HepG2 (cell line): ENCODE results near the gene TXNRD2. TPM values are rescaled to one million over a fixed set of nuclear protein-coding genes. Genes with fewer than 3 reads are reported as not detected.

Experiments
- CHCHD3 ChIP-seq: sonication (generic); formaldehyde crosslinking; IDR thresholded peaks from 2 replicates; pipeline ENCODE4 v1.8.0; 2022; ENCODE audit warnings: mild to moderate bottlenecking, missing genetic modification reagents, moderate library complexity
- CTCF ChIP-seq: sonication (generic); formaldehyde crosslinking; IDR thresholded peaks from 2 replicates; pipeline ENCODE4 v1.5.0; 2020; ENCODE audit warnings: mild to moderate bottlenecking, missing genetic modification reagents, moderate library complexity
- FOSL2 ChIP-seq: sonication (generic); formaldehyde crosslinking; IDR thresholded peaks from 2 replicates; pipeline ENCODE4 v1.4.0; 2020; ENCODE audit warnings: missing genetic modification reagents
- FOXA1 ChIP-seq, 2 experiments: fragments of 450-650 bp in 1 of 2; sonication (generic) in 1 of 2; formaldehyde crosslinking in 1 of 2; IDR thresholded peaks; 2 replicates each; pipeline versions ENCODE4 v1.4.0 to v1.6.1; 2016 to 2020; ENCODE audit warnings: missing genetic modification reagents in 1 of 2
- GLMP ChIP-seq: sonication (generic); formaldehyde crosslinking; IDR thresholded peaks from 2 replicates; pipeline ENCODE4 v1.9.0; 2021; ENCODE audit warnings: missing genetic modification reagents, mild to moderate bottlenecking, borderline replicate concordance
- KAT7 ChIP-seq: IDR thresholded peaks from 2 replicates; pipeline ENCODE4 v1.6.1; 2018; ENCODE audit warnings: borderline replicate concordance, missing compliant biosample characterization
- KDM5A ChIP-seq: fragments of 200-600 bp; sonication (generic); IDR thresholded peaks from 2 replicates; pipeline ENCODE4 v1.7.0; 2018; ENCODE audit warnings: antibody characterized with exemption, mild to moderate bottlenecking, low read length, borderline replicate concordance
- MBNL3 ChIP-seq: fragments of 250-450 bp; sonication (Bioruptor Pico); conservative IDR thresholded peaks from 2 replicates; pipeline ENCODE4 v1.8.0; 2022; ENCODE audit warnings: mild to moderate bottlenecking, inconsistent platforms
- NFE2L2 ChIP-seq: fragments of 150-350 bp; IDR thresholded peaks from 2 replicates; pipeline ENCODE4 v1.6.1; 2014; ENCODE audit warnings: low read length
- POLR2A ChIP-seq, 2 experiments: IDR thresholded peaks; 2 replicates each; pipeline ENCODE4 v1.6.1; 2011; ENCODE audit warnings: low read depth in 2 of 2, low read length in 2 of 2, mild to moderate bottlenecking in 1 of 2, moderate library complexity in 1 of 2; ENCODE audit not compliant: insufficient read depth in 1 of 2
- SP4 ChIP-seq: sonication (generic); formaldehyde crosslinking; IDR thresholded peaks from 2 replicates; pipeline ENCODE4 v1.8.1; 2023; ENCODE audit warnings: mild to moderate bottlenecking, missing genetic modification reagents
- SRSF9 ChIP-seq: fragments of 200-400 bp; formaldehyde crosslinking; IDR thresholded peaks from 2 replicates; pipeline ENCODE4 v1.6.1; 2018; ENCODE audit warnings: borderline replicate concordance, mild to moderate bottlenecking, low read depth, low read length; ENCODE audit not compliant: insufficient read depth, poor library complexity, severe bottlenecking
- ZBTB21 ChIP-seq: sonication (generic); formaldehyde crosslinking; IDR thresholded peaks from 2 replicates; pipeline ENCODE4 v1.4.0; 2020; ENCODE audit warnings: missing genetic modification reagents
- ZBTB38 ChIP-seq: sonication (generic); formaldehyde crosslinking; IDR thresholded peaks from 2 replicates; pipeline ENCODE4 v1.5.1; 2020; ENCODE audit warnings: mild to moderate bottlenecking, missing genetic modification reagents
- ZFP36 ChIP-seq: fragments of 150-350 bp; IDR thresholded peaks from 2 replicates; pipeline ENCODE4 v1.6.1; 2018; ENCODE audit warnings: borderline replicate concordance, low read length, low read depth; ENCODE audit not compliant: partially characterized antibody
- ZNF3 ChIP-seq: IDR thresholded peaks from 2 replicates; pipeline ENCODE4 v1.7.0; 2017; ENCODE audit warnings: inconsistent platforms
- ZNF317 ChIP-seq: sonication (generic); formaldehyde crosslinking; IDR thresholded peaks from 2 replicates; pipeline ENCODE4 v1.5.0; 2020; ENCODE audit warnings: mild to moderate bottlenecking, missing genetic modification reagents
- ZNF414 ChIP-seq: sonication (generic); formaldehyde crosslinking; IDR thresholded peaks from 2 replicates; pipeline ENCODE4 v1.5.0; 2020; ENCODE audit warnings: missing genetic modification reagents
- ZNF431 ChIP-seq: sonication (generic); formaldehyde crosslinking; IDR thresholded peaks from 2 replicates; pipeline ENCODE4 v1.9.0; 2022; ENCODE audit warnings: missing genetic modification reagents, low read depth, mild to moderate bottlenecking, borderline replicate concordance
- ZNF7 ChIP-seq: IDR thresholded peaks from 2 replicates; pipeline ENCODE4 v1.6.1; 2016; ENCODE audit warnings: missing biosample characterization, missing genetic modification reagents
- ZNF780A ChIP-seq: sonication (generic); formaldehyde crosslinking; IDR thresholded peaks from 2 replicates; pipeline ENCODE4 v1.8.0; 2022; ENCODE audit warnings: mild to moderate bottlenecking, missing genetic modification reagents, moderate library complexity
- ZNF839 ChIP-seq: sonication (generic); formaldehyde crosslinking; IDR thresholded peaks from 2 replicates; pipeline ENCODE4 v1.4.0; 2020; ENCODE audit warnings: missing genetic modification reagents, mild to moderate bottlenecking, borderline replicate concordance
- polyA plus RNA-seq, 8 experiments: library from polyadenylated mRNA; depleted of rRNA in 3 of 8; stranded (reverse) in 7 of 8; unstranded in 1 of 8; fragments of >200 nt; fragmentation: Illumina TruSeq in 4 of 8; extraction: Trizol in 4 of 8; gene quantifications; 2 replicates each; pipeline versions ENCODE4 v1.2.1 to v1.2.3, GENCODE V29; 2011 to 2016; ENCODE audit warnings: low read depth in 4 of 8, missing spikeins in 1 of 8, mixed read lengths in 1 of 8; ENCODE audit not compliant: insufficient read depth in 1 of 8
- total RNA-seq, 5 experiments: library from RNA; depleted of rRNA; stranded (reverse); fragments of >200 nt; fragmentation: Illumina TruSeq; extraction: Trizol; gene quantifications; 2 replicates each; pipeline ENCODE4 v1.2.3, GENCODE V29; 2016; ENCODE audit warnings: low read depth in 1 of 5
- TF ChIP-seq, protein P1 (sequence below): IDR thresholded peaks from 2 replicates; pipeline ENCODE4 v1.6.1; 2016; ENCODE audit warnings: low read depth
- TF ChIP-seq, protein P2 (sequence below): sonication (generic); formaldehyde crosslinking; conservative IDR thresholded peaks from 2 replicates; pipeline ENCODE4 v1.8.0; 2022; ENCODE audit warnings: low read depth, missing genetic modification reagents

TXNRD2 gene
- total and polyA plus RNA-seq, 2 of the 13 experiments (the other 11 are each of a cell fraction or from before 2014, with no cell fraction given), result 17.5 to 18.6 TPM

DNA sequence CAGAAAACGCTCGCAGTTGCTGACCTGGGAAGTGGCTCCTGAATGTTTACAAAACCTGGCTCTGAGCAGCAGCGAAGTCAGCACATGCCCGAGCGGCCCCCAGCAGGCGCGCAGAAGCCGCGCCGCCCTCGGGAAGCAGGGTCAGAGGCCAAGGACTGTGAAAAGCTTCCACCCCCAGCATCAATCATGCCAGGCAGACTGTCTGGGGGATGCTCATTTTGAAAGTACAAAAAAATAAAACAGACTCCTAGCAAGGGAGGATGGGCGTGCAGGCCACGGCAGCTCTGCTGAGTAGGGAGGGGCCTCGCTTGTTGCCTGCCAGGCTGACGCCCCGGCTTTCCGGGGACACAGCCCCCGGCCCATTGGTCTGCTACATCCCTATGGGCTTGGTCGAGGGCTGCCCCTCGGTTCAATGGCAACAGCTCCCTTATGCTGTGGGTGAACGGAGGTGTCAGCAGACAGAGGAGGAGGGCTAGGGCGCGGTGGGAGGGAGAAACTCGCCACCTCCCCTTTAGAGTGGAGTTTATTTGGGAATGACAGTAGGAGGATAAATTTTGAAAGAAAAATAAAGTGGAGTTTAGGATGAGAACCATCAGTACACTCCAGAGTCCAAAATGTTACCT is 49.2 kb downstream of the TXNRD2 start (continued):
- TF ChIP-seq FOXA1 (IDR thresholded peaks at IDR 0.05), result no peak
- peak; percentile 75 for TF ChIP-seq FOXA1 (CRISPR knock-in tag; IDR thresholded peaks at IDR 0.05)
- TF ChIP-seq, protein P1, sequence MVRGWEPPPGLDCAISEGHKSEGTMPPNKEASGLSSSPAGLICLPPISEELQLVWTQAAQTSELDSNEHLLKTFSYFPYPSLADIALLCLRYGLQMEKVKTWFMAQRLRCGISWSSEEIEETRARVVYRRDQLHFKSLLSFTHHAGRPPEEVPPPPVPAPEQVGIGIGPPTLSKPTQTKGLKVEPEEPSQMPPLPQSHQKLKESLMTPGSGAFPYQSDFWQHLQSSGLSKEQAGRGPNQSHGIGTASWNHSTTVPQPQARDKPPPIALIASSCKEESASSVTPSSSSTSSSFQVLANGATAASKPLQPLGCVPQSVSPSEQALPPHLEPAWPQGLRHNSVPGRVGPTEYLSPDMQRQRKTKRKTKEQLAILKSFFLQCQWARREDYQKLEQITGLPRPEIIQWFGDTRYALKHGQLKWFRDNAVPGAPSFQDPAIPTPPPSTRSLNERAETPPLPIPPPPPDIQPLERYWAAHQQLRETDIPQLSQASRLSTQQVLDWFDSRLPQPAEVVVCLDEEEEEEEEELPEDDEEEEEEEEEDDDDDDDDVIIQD (CRISPR knock-in tag), result peak; percentile 72; the same call in 1 of the 2 replicates
- peak; percentile 80; the same call in 1 of the 2 replicates for TF ChIP-seq GLMP (CRISPR knock-in tag)
- TF ChIP-seq, protein P2, sequence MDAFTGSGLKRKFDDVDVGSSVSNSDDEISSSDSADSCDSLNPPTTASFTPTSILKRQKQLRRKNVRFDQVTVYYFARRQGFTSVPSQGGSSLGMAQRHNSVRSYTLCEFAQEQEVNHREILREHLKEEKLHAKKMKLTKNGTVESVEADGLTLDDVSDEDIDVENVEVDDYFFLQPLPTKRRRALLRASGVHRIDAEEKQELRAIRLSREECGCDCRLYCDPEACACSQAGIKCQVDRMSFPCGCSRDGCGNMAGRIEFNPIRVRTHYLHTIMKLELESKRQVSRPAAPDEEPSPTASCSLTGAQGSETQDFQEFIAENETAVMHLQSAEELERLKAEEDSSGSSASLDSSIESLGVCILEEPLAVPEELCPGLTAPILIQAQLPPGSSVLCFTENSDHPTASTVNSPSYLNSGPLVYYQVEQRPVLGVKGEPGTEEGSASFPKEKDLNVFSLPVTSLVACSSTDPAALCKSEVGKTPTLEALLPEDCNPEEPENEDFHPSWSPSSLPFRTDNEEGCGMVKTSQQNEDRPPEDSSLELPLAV (CRISPR knock-in tag), result no peak
- no peak for TF ChIP-seq ZNF839 (CRISPR knock-in tag)
- TF ChIP-seq KDM5A, result no peak
- no peak for TF ChIP-seq ZFP36
- TF ChIP-seq ZNF414, result peak; percentile 95
- TF ChIP-seq SRSF9, result no peak
- peak; percentile 94 for TF ChIP-seq ZNF317
- TF ChIP-seq KAT7 (CRISPR knock-in tag), result no peak
- TF ChIP-seq ZBTB38, result peak; percentile 96
- peak; percentile 74 for TF ChIP-seq FOSL2 (CRISPR knock-in tag)
- peak; percentile 51; the same call in 1 of the 2 replicates for TF ChIP-seq ZNF7 (CRISPR knock-in tag)
- peak; percentile 52; the same call in 1 of the 2 replicates for TF ChIP-seq CHCHD3 (CRISPR knock-in tag)
- peak; percentile 69; the same call in 1 of the 2 replicates for TF ChIP-seq ZBTB21 (CRISPR knock-in tag)
- no peak for TF ChIP-seq ZNF780A (CRISPR knock-in tag)
- TF ChIP-seq SP4 (CRISPR knock-in tag), result peak; percentile 61; the same call in 1 of the 2 replicates
- TF ChIP-seq MBNL3, result no peak
- peak; percentile 93 for TF ChIP-seq ZNF431 (CRISPR knock-in tag)
- no peak for TF ChIP-seq POLR2A (IDR thresholded peaks at IDR 0.05; ENCODE audit: insufficient read depth in 1 of 2, low read depth in 2 of 2, low read length in 2 of 2)
- TF ChIP-seq NFE2L2, result no peak
- TF ChIP-seq CTCF (CRISPR knock-in tag), result peak; percentile 27; the same call in 1 of the 2 replicates
- no peak for TF ChIP-seq ZNF3 (CRISPR knock-in tag)
